SK-N-SH treated with all-trans-retinoic acid at 6 μM for 48 hours (cell line): ENCODE data around the gene TMC2.

ENCODE experiments used
- ARNTL ChIP-seq: fragments of 450-650 bp; formaldehyde crosslinking; IDR thresholded peaks from 2 replicates; pipeline ENCODE4 v1.5.0; 2020; ENCODE audit warnings: low read depth, mild to moderate bottlenecking, moderate library complexity, borderline replicate concordance
- ESRRG ChIP-seq: fragments of 250-450 bp; sonication (Bioruptor Pico); IDR thresholded peaks from 2 replicates; pipeline ENCODE4 v1.6.1; 2021; ENCODE audit warnings: mild to moderate bottlenecking
- GLIS3 ChIP-seq: fragments of 250-450 bp; sonication (Bioruptor Pico); IDR thresholded peaks from 2 replicates; pipeline ENCODE4 v1.5.0; 2020; ENCODE audit warnings: mild to moderate bottlenecking, moderate library complexity
- RARB ChIP-seq: fragments of 250-450 bp; sonication (Bioruptor Pico); IDR thresholded peaks from 2 replicates; pipeline ENCODE4 v1.8.0; 2021; ENCODE audit warnings: mild to moderate bottlenecking, moderate library complexity
- SNAI2 ChIP-seq: fragments of 250-450 bp; sonication (Bioruptor Pico); IDR thresholded peaks from 2 replicates; pipeline ENCODE4 v1.5.0; 2020; ENCODE audit warnings: mild to moderate bottlenecking, moderate library complexity
- TOX ChIP-seq: fragments of 250-450 bp; sonication (Bioruptor Pico); IDR thresholded peaks from 2 replicates; pipeline ENCODE4 v1.8.0; 2021; ENCODE audit warnings: mild to moderate bottlenecking, moderate library complexity, borderline replicate concordance
- ZC3H10 ChIP-seq: fragments of 250-450 bp; sonication (Bioruptor Pico); IDR thresholded peaks from 2 replicates; pipeline ENCODE4 v1.5.1; 2021; ENCODE audit warnings: mild to moderate bottlenecking, moderate library complexity
- ZFP3 ChIP-seq: fragments of 250-450 bp; sonication (Bioruptor Pico); IDR thresholded peaks from 2 replicates; pipeline ENCODE4 v1.5.0; 2020; ENCODE audit warnings: mild to moderate bottlenecking, moderate library complexity
- ZFP30 ChIP-seq: fragments of 450-650 bp; formaldehyde crosslinking; IDR thresholded peaks from 2 replicates; pipeline ENCODE4 v1.5.0; 2022; ENCODE audit warnings: mild to moderate bottlenecking, moderate library complexity
- ZNF8 ChIP-seq: fragments of 450-650 bp; formaldehyde crosslinking; IDR thresholded peaks from 2 replicates; pipeline ENCODE4 v1.5.0; 2020; ENCODE audit warnings: mild to moderate bottlenecking, moderate library complexity
- TF ChIP-seq, protein P1 (sequence below): fragments of 250-450 bp; sonication (Bioruptor Pico); IDR thresholded peaks from 2 replicates; pipeline ENCODE4 v1.5.1; 2020; ENCODE audit warnings: low read depth, mild to moderate bottlenecking, moderate library complexity
- TF ChIP-seq, protein P2 (sequence below): fragments of 250-450 bp; sonication (Bioruptor Pico); IDR thresholded peaks from 2 replicates; pipeline ENCODE4 v1.5.0; 2020; ENCODE audit warnings: mild to moderate bottlenecking, moderate library complexity
- TF ChIP-seq, protein P3 (sequence below): fragments of 250-450 bp; sonication (Bioruptor Pico); IDR thresholded peaks from 2 replicates; pipeline ENCODE4 v1.8.0; 2020; ENCODE audit warnings: mild to moderate bottlenecking, moderate library complexity, borderline replicate concordance

DNA sequence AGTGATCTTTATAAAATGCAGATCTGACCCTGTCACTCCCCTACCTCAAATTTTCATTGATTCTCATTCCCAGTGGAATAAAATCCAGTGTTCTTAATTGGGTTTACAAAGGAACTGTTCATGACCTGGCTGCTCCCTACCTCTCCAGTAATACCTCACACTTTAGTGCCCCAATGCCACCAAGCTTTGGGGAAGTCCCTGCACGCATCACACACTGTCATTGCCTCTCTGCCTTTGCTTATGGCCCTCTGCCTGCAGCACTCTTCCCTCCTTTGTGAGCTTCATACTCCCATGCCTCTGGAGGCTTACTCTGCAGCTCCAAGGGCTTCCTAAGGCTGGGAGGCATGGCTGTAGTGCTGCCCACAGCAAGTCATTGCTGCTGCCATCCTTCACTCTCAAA is 57.4 kb downstream of the TMC2 start:
- TF ChIP-seq RARB (CRISPR knock-in tag) (no peak), ARNTL (CRISPR knock-in tag) (no peak), ZNF8 (CRISPR knock-in tag) (no peak), ZFP30 (CRISPR knock-in tag) (no peak), ZFP3 (CRISPR knock-in tag) (no peak), GLIS3 (CRISPR knock-in tag) (no peak), TOX (no peak), ESRRG (no peak), SNAI2 (CRISPR knock-in tag) (no peak), ZC3H10 (no peak)
- TF ChIP-seq, protein P1, sequence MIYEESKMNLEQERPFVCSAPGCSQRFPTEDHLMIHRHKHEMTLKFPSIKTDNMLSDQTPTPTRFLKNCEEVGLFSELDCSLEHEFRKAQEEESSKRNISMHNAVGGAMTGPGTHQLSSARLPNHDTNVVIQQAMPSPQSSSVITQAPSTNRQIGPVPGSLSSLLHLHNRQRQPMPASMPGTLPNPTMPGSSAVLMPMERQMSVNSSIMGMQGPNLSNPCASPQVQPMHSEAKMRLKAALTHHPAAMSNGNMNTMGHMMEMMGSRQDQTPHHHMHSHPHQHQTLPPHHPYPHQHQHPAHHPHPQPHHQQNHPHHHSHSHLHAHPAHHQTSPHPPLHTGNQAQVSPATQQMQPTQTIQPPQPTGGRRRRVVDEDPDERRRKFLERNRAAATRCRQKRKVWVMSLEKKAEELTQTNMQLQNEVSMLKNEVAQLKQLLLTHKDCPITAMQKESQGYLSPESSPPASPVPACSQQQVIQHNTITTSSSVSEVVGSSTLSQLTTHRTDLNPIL = no peak
- TF ChIP-seq, protein P2, sequence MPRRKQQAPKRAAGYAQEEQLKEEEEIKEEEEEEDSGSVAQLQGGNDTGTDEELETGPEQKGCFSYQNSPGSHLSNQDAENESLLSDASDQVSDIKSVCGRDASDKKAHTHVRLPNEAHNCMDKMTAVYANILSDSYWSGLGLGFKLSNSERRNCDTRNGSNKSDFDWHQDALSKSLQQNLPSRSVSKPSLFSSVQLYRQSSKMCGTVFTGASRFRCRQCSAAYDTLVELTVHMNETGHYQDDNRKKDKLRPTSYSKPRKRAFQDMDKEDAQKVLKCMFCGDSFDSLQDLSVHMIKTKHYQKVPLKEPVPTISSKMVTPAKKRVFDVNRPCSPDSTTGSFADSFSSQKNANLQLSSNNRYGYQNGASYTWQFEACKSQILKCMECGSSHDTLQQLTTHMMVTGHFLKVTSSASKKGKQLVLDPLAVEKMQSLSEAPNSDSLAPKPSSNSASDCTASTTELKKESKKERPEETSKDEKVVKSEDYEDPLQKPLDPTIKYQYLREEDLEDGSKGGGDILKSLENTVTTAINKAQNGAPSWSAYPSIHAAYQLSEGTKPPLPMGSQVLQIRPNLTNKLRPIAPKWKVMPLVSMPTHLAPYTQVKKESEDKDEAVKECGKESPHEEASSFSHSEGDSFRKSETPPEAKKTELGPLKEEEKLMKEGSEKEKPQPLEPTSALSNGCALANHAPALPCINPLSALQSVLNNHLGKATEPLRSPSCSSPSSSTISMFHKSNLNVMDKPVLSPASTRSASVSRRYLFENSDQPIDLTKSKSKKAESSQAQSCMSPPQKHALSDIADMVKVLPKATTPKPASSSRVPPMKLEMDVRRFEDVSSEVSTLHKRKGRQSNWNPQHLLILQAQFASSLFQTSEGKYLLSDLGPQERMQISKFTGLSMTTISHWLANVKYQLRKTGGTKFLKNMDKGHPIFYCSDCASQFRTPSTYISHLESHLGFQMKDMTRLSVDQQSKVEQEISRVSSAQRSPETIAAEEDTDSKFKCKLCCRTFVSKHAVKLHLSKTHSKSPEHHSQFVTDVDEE (CRISPR knock-in tag) = no peak
- TF ChIP-seq, protein P3, sequence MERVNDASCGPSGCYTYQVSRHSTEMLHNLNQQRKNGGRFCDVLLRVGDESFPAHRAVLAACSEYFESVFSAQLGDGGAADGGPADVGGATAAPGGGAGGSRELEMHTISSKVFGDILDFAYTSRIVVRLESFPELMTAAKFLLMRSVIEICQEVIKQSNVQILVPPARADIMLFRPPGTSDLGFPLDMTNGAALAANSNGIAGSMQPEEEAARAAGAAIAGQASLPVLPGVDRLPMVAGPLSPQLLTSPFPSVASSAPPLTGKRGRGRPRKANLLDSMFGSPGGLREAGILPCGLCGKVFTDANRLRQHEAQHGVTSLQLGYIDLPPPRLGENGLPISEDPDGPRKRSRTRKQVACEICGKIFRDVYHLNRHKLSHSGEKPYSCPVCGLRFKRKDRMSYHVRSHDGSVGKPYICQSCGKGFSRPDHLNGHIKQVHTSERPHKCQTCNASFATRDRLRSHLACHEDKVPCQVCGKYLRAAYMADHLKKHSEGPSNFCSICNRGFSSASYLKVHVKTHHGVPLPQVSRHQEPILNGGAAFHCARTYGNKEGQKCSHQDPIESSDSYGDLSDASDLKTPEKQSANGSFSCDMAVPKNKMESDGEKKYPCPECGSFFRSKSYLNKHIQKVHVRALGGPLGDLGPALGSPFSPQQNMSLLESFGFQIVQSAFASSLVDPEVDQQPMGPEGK (CRISPR knock-in tag) = no peak
